ENCODE results near the gene EXTL1.

Gene EXTL1

DNA sequence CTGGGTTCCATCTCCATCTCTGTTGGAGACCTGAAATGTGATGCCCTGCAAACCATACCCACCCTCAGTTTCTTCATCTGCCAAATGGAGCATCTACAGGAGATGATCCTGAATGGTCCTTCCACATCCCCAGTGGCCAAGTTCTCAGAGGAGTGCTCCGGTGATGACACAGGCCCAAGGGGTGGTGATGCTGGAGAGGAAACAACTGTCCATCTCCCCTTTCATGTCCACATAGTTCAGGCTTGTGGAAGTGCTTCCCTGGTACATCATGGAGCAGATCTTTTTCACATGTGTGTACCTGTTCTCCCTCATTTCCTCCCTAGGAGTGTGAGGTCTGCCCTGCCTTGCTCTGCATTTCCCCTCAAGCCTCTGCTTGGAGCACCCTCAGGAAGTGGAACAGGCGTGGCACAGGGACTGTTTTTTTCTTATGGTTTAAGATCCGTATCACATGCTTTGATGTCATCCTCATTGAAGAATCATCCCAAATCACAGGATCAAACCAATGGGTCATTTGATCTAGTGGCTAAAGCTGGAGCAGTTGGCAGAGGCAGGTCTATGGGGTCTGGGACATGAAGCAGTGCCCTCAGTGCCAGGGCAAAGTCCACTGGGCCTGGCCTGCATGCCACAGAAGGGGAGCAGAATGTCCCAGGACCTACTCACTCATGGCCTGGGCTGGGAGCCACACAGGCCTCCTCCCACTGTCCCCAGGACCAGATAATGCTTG, 54.0 kb downstream of the EXTL1 start:
- DNase-seq, result no peak

GRCh38 chr1:26077524-26077923, 55.9 kb downstream of the EXTL1 start:
- no peak for DNase-seq

- DNase-seq, result no peak
Observed at GRCh38 chr1:26078286-26079177, 57.0 kb downstream of the EXTL1 start.

- DNase-seq, result no peak
Observed at GRCh38 chr1:26079178-26079563, 57.6 kb downstream of the EXTL1 start.

GRCh38 chr1:26079960-26080814, 58.6 kb downstream of the EXTL1 start:
- no peak for DNase-seq

GRCh38 chr1:26081267-26082019, 59.9 kb downstream of the EXTL1 start:
- no peak for DNase-seq

- no peak for DNase-seq
Observed at GRCh38 chr1:26082020-26082350, 60.4 kb downstream of the EXTL1 start.

- DNase-seq, result peak; percentile 57
Observed at GRCh38 chr1:26083208-26083607, 61.6 kb downstream of the EXTL1 start.

DNA sequence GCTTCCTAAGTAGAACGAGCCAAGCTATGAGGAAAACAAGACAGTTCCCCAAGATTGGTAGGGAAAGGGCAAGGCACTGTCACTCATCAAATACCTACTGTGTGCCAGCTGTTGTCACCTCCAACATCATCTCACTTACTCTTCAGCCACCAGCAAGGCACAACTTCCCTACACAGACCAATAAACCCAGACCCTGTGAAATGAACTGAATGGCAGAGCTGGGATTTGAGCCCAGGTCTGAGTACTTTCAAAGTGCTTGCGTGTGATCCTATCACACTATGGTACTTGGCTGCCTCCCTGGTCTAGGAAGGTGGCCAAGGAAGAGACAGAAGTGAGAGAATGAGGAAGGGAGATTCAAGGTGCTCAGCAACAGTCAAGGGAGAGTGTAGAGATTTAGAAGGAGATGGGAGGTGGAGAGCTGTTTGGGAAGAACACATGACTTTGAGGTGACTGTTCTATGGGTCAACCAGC, 62.6 kb downstream of the EXTL1 start:
- peak; percentile 45 for DNase-seq

DNA sequence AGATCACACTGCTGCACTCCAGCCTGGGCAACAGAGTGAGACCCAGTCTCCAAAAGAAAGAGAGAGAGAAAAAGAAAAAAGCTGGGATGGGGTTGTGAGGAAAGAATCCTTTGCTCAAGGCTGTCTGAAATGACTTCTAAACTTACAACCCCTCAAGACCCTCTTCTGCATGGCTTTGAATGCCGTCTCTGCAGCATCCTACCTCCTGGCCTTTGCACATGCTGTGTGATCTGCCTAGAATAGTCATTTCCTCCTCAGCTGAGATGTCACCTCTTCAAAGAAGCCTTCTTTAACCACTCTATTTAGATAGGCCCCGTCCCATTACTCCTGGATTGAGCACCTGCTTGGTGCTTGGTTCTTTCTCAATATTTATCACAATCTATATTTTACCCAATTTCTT, 63.3 kb downstream of the EXTL1 start:
- DNase-seq, result no peak
